HG02759 (cell line): ENCODE results near the gene CTBP1.

Experiments
- ATAC-seq: cut with Tn5 transposase; IDR thresholded peaks from one replicate; pipeline ENCODE4 v1.9.1; 2021; ENCODE audit warnings: mild to moderate bottlenecking, moderate library complexity; ENCODE audit not compliant: unreplicated experiment

CTBP1 gene

DNA sequence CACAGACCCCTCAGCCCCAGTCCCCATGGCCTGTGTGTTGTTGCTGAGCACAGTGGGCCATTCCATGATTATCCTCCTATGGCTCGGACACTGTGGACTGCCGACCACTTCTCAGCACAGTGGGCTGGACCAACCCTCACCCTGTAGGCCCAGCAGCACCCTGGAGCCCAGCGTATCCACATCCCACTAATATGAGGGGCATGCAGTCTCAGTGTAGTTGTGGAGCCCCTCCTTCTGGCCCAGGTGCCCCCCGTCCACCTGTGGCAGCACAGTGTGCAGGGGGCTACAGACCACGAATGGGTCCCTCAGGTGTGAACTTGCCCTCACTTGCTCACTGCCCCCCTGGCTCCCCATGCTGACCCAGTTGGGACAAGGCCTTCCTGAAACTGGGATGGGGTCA lies 84.5 kb downstream of the CTBP1 start:
- no peak for ATAC-seq

GRCh38 chr4:1164040-1164439 lies 84.9 kb downstream of the CTBP1 start:
- ATAC-seq: no peak
